ENCODE results near the gene RADIL. TPM values are rescaled to one million over a fixed set of nuclear protein-coding genes. Genes with fewer than 3 reads are reported as not detected.

Gene RADIL
- total RNA-seq, 6 donors from 2014 or later, result 7.9 to 42.8 (median 13.0) TPM

- Histone ChIP-seq H3K4me1 (peaks cover 0 to 13% (median 2%) of the 10 kb centered on the region in 4 donors), H3K4me3 (no peak overlapping the region), H3K27me3 (no peaks in the 10 kb centered on the region), H3K9me3 (no peaks in the 10 kb centered on the region), H3K36me3 (peaks cover 0 to 31% (median 10%) of the 10 kb centered on the region in 4 donors), H3K27ac (no peak overlapping the region)
- 96 to 97% methylated on average over 10 to 26 of the region's 30 CpGs for WGBS, 2 donors
- DNase-seq (peak in 1 of 2 donors; percentile 78), ATAC-seq (ENCODE audit: low FRiP score in 2 of 2) (no peak)
- TF ChIP-seq EP300 (IDR thresholded peaks at IDR 0.05) (no peak), CTCF (IDR thresholded peaks at IDR 0.05) (no peak), POLR2A (IDR thresholded peaks at IDR 0.05) (no peak)
These were observed 47.3 kb downstream of the RADIL start for GRCh38 chr7:4836206-4836661.

GRCh38 chr7:4835398-4836205 is 47.9 kb downstream of the RADIL start:
- Histone ChIP-seq H3K27me3 (no peaks in the 10 kb centered on the region), H3K4me3 (no peak overlapping the region), H3K9me3 (no peaks in the 10 kb centered on the region), H3K4me1 (peaks cover 0 to 13% (median 2%) of the 10 kb centered on the region in 4 donors), H3K27ac (no peak overlapping the region), H3K36me3 (peaks cover 0 to 31% (median 10%) of the 10 kb centered on the region in 4 donors)
- peak; percentile 12 to 54 for DNase-seq
- 89 to 97% methylated on average over 14 to 20 of the region's 28 CpGs for WGBS, 2 donors
- TF ChIP-seq POLR2AphosphoS5 (IDR thresholded peaks at IDR 0.05) (no peak), EP300 (IDR thresholded peaks at IDR 0.05) (no peak), CTCF (IDR thresholded peaks at IDR 0.05) (no peak), POLR2A (IDR thresholded peaks at IDR 0.05) (no peak)
- no peak for ATAC-seq (ENCODE audit: low FRiP score in 2 of 2)

- H3K9me3 ChIP-seq, result no peaks in the 10 kb centered on the region
- no peak overlapping the region for H3K27ac ChIP-seq
- H3K4me1 ChIP-seq, result peaks cover 0 to 13% (median 2%) of the 10 kb centered on the region in 4 donors
- WGBS, 2 donors, result 95 to 97% methylated on average over 30 to 54 of the region's 60 CpGs
- TF ChIP-seq POLR2A (IDR thresholded peaks at IDR 0.05), result no peak
- no peak for TF ChIP-seq POLR2AphosphoS5 (IDR thresholded peaks at IDR 0.05)
- no peak for TF ChIP-seq CTCF (IDR thresholded peaks at IDR 0.05)
- TF ChIP-seq EP300 (IDR thresholded peaks at IDR 0.05), result no peak
- no peaks in the 10 kb centered on the region for H3K27me3 ChIP-seq
- DNase-seq, result peak in 1 of 2 donors; percentile 78
- no peak for ATAC-seq (ENCODE audit: low FRiP score in 2 of 2)
- peaks cover 0 to 31% (median 10%) of the 10 kb centered on the region in 4 donors for H3K36me3 ChIP-seq
- H3K4me3 ChIP-seq, result no peak overlapping the region
These were observed 48.7 kb downstream of the RADIL start for GRCh38 chr7:4834601-4835397.

- TF ChIP-seq EP300 (IDR thresholded peaks at IDR 0.05) (no peak), POLR2A (IDR thresholded peaks at IDR 0.05) (no peak), POLR2AphosphoS5 (IDR thresholded peaks at IDR 0.05) (no peak), CTCF (IDR thresholded peaks at IDR 0.05) (no peak)
- no peaks in the 10 kb centered on the region for H3K9me3 ChIP-seq
- no peaks in the 10 kb centered on the region for H3K27me3 ChIP-seq
- H3K36me3 ChIP-seq, result peaks cover 0 to 31% (median 10%) of the 10 kb centered on the region in 4 donors
- WGBS, 2 donors, result 89 to 96% methylated on average over 13 to 29 of the region's 36 CpGs
- H3K27ac ChIP-seq, result no peak overlapping the region
- peaks cover 0 to 11% (median 2%) of the 10 kb centered on the region in 4 donors for H3K4me1 ChIP-seq
- peak in 1 of 2 donors; percentile 70 for DNase-seq
- no peak overlapping the region for H3K4me3 ChIP-seq
- no peak for ATAC-seq (ENCODE audit: low FRiP score in 2 of 2)
These were observed 49.6 kb downstream of the RADIL start for GRCh38 chr7:4833691-4834600.

All from upper lobe of left lung (tissue), 6 donors.